ENCODE measurements around the gene PLEKHA1.
A peak's percentile ranks its signal among the peaks of the same experiment; 100 is the strongest.

- TF ChIP-seq CTCF (IDR thresholded peaks at IDR 0.05), result no peak
- TF ChIP-seq POLR2A (IDR thresholded peaks at IDR 0.05), result peak in 2 of 3 donors; percentile 20 to 30
Measured at GRCh38 chr10:122331615-122332446, 42.7 kb upstream of the PLEKHA1 start.
